GM12878 (cell line): Measurements from ENCODE around the gene NXN. TPM values are rescaled to one million over a fixed set of nuclear protein-coding genes. Genes with fewer than 3 reads are reported as not detected.

Experiments
- ATAC-seq: fragments of 200-7000 bp; cut with Tn5 transposase; 3 replicates; pipeline ENCODE4 v1.9.1; 2020; ENCODE audit warnings: mild to moderate bottlenecking, moderate library complexity
- BruUV-seq: library from RNA; stranded (reverse); fragments of 400-500 nt; replicated peaks from 2 replicates; lab custom pipeline; 2021; lab: Mats Ljungman, UMichigan
- CTCF ChIA-PET: fragments of 300-600 bp; sonication (Branson Sonifier 250); formaldehyde crosslinking; extraction: SDS; loops from one replicate; lab custom pipeline; 2021; ENCODE audit warnings: inconsistent platforms; lab: Yijun Ruan, JAX
- POLR2A ChIA-PET: fragments of 350-600 bp; formaldehyde crosslinking; extraction: SDS; loops from one replicate; lab custom pipeline; 2021; ENCODE audit warnings: inconsistent platforms; lab: Charles Lee
- RAD21 ChIA-PET: fragments of 300-600 bp; sonication (Branson Sonifier 250); formaldehyde crosslinking; loops from one replicate; lab custom pipeline; 2023; ENCODE audit warnings: antibody characterized with exemption; ENCODE audit not compliant: unreplicated experiment; lab: Charles Lee
- SMC1A ChIA-PET: fragments of 300-600 bp; sonication (Branson Sonifier 250); formaldehyde crosslinking; loops from one replicate; lab custom pipeline; 2023; ENCODE audit not compliant: unreplicated experiment, uncharacterized antibody; lab: Charles Lee
- DNase-seq: peaks from one replicate; pipeline ENCODE4 v3.0.0-alpha.2; 2011; ENCODE audit warnings: low read depth, low spot score
- FAIRE-seq: peaks from 3 replicates; lab custom pipeline; 2011; peaks lifted over from hg19 to GRCh38; lab: Jason Lieb, UNC
- H2AFZ ChIP-seq: 2 replicates; pipeline ENCODE4 v1.6.0; 2011; ENCODE audit warnings: low read depth, low read length, control low read depth; ENCODE audit not compliant: control insufficient read depth
- H3K27ac ChIP-seq: 2 replicates; pipeline ENCODE4 v1.5.1; 2011; ENCODE audit warnings: control low read depth; ENCODE audit not compliant: control insufficient read depth, insufficient read depth
- H3K27me3 ChIP-seq, 2 experiments: replicated peaks in 1 of 2; 2 replicates each; pipeline versions ENCODE4 v1.6.0 to v1.6.1; 2011; ENCODE audit warnings: low read length in 1 of 2; ENCODE audit not compliant: control insufficient read depth in 2 of 2, insufficient read depth in 2 of 2
- H3K36me3 ChIP-seq, 2 experiments: 2 replicates each; pipeline ENCODE4 v1.5.1; 2011; ENCODE audit warnings: low read length in 1 of 2; ENCODE audit not compliant: control insufficient read depth in 2 of 2, insufficient read depth in 2 of 2
- H3K4me1 ChIP-seq: 2 replicates; pipeline ENCODE4 v1.6.1; 2011; ENCODE audit warnings: mild to moderate bottlenecking, low read length, moderate library complexity, mixed read lengths; ENCODE audit not compliant: control insufficient read depth, insufficient read depth
- H3K4me2 ChIP-seq: 2 replicates; pipeline ENCODE4 v1.6.0; 2011; ENCODE audit warnings: control low read depth; ENCODE audit not compliant: control insufficient read depth, insufficient read depth
- H3K4me3 ChIP-seq: fragments of 200-600 bp; sonication (generic); 2 replicates; pipeline ENCODE4 v1.5.1; 2016
- H3K79me2 ChIP-seq: 2 replicates; pipeline ENCODE4 v1.6.0; 2011; ENCODE audit warnings: low read length; ENCODE audit not compliant: control insufficient read depth, insufficient read depth
- H3K9ac ChIP-seq: 2 replicates; pipeline ENCODE4 v1.8.0; 2011; ENCODE audit warnings: low read length, control low read depth, mixed read lengths; ENCODE audit not compliant: control insufficient read depth, insufficient read depth
- H3K9me3 ChIP-seq: replicated peaks from 3 replicates; pipeline ENCODE4 v1.5.1; 2011; ENCODE audit warnings: mild to moderate bottlenecking, low read length; ENCODE audit not compliant: control insufficient read depth, insufficient read depth
- H4K20me1 ChIP-seq: 2 replicates; pipeline ENCODE4 v1.6.0; 2011; ENCODE audit not compliant: control insufficient read depth, insufficient read depth
- ATF7 ChIP-seq: fragments of 450-650 bp; IDR thresholded peaks from 2 replicates; pipeline ENCODE4 v1.6.1; 2016; ENCODE audit warnings: low read depth, mild to moderate bottlenecking
- CBFB ChIP-seq: IDR thresholded peaks from 2 replicates; pipeline ENCODE4 v1.6.1; 2016; ENCODE audit warnings: antibody characterized with exemption, low read depth
- CBX5 ChIP-seq: sonication (generic); IDR thresholded peaks from 2 replicates; pipeline ENCODE4 v1.6.1; 2016; ENCODE audit warnings: low read depth, moderate library complexity, mild to moderate bottlenecking, inconsistent platforms
- IKZF2 ChIP-seq, 2 experiments: fragments of 450-650 bp; IDR thresholded peaks; 2 replicates each; pipeline ENCODE4 v1.6.1; 2017; ENCODE audit warnings: mild to moderate bottlenecking in 2 of 2, moderate library complexity in 2 of 2
- MTA2 ChIP-seq: fragments of 450-650 bp; IDR thresholded peaks from 2 replicates; pipeline ENCODE4 v1.6.1; 2016; ENCODE audit warnings: low read depth, mild to moderate bottlenecking, moderate library complexity
- MYB ChIP-seq: fragments of 150-350 bp; IDR thresholded peaks from 2 replicates; pipeline ENCODE4 v1.6.1; 2014; ENCODE audit warnings: mild to moderate bottlenecking, low read depth, low read length, borderline replicate concordance
- NFIC ChIP-seq: IDR thresholded peaks from 2 replicates; pipeline ENCODE4 v1.6.1; 2012; ENCODE audit warnings: low read depth, mild to moderate bottlenecking, inconsistent platforms, low read length, moderate library complexity
- SPI1 ChIP-seq: IDR thresholded peaks from 2 replicates; pipeline ENCODE4 v1.6.1; 2011; ENCODE audit warnings: low read depth, mild to moderate bottlenecking, low read length, moderate library complexity, borderline replicate concordance; ENCODE audit not compliant: insufficient read depth
- YBX1 ChIP-seq: fragments of 450-650 bp; IDR thresholded peaks from 2 replicates; pipeline ENCODE4 v1.6.1; 2016; ENCODE audit warnings: antibody characterized with exemption
- WGBS: methylation state at CpG from one replicate; pipeline ENCODE4 v1.1.6; 2016; ENCODE audit warnings: low lambda C conversion rate; ENCODE audit not compliant: insufficient replicate concordance, insufficient coverage; ENCODE audit errors: missing lambda C conversion rate; 5-methylcytosine and 5-hydroxymethylcytosine counted together
- in situ Hi-C: fragments of 300-500 bp; cut with MboI; formaldehyde crosslinking; loops from 9 replicates; pipeline ENCODE4 v1.14.3; 2018; ENCODE audit warnings: mixed read lengths
- intact Hi-C: fragments of 100-400 bp; cut with micrococcal nuclease; formaldehyde crosslinking; loops from one replicate; pipeline ENCODE4 v1.14.2; 2022; ENCODE audit not compliant: unreplicated experiment
- polyA plus RNA-seq, 11 experiments: library from polyadenylated mRNA; depleted of rRNA in 4 of 11; unstranded in 6 of 11; stranded (reverse) in 5 of 11; fragments of >200 nt; fragmentation: Nextera tagmentation in 4 of 11; fragmentation: Illumina TruSeq in 1 of 11; extraction: Ambion mirVana in 4 of 11; extraction: Trizol in 1 of 11; gene quantifications; 1 replicate in 1 of 11; 2 replicates in 10 of 11; pipeline versions ENCODE4 v1.2.1 to v1.2.3, GENCODE V29; 2011 to 2016; ENCODE audit warnings: inconsistent platforms in 2 of 11, missing spikeins in 2 of 11, low read depth in 1 of 11
- total RNA-seq, 4 experiments: library from RNA; depleted of rRNA in 3 of 4; stranded (reverse); fragments of >200 nt in 3 of 4; fragmentation: Illumina TruSeq in 1 of 4; extraction: Trizol in 1 of 4; gene quantifications; 2 replicates each; pipeline versions ENCODE4 v1.2.1 to v1.2.3, GENCODE V29; 2013 to 2021
- TF ChIP-seq, protein P1 (sequence below): IDR thresholded peaks from 2 replicates; pipeline ENCODE4 v1.6.1; 2011; ENCODE audit warnings: low read depth, low read length, improper control_type of control experiment, borderline replicate concordance
- TF ChIP-seq, protein P2 (sequence below): fragments of 450-650 bp; IDR thresholded peaks from 2 replicates; pipeline ENCODE4 v1.6.1; 2017; ENCODE audit warnings: mild to moderate bottlenecking
- TF ChIP-seq, protein P3 (sequence below): fragments of 450-650 bp; IDR thresholded peaks from 2 replicates; pipeline ENCODE4 v1.6.1; 2017; ENCODE audit warnings: mild to moderate bottlenecking, moderate library complexity
- TF ChIP-seq, protein P4 (sequence below): IDR thresholded peaks from 2 replicates; pipeline ENCODE4 v1.6.1; 2011; ENCODE audit warnings: borderline replicate concordance, low read depth, mild to moderate bottlenecking, moderate library complexity, low read length; ENCODE audit not compliant: insufficient read depth, poor library complexity, severe bottlenecking
- TF ChIP-seq, protein P5 (sequence below): IDR thresholded peaks from 2 replicates; pipeline ENCODE4 v1.6.1; 2011; ENCODE audit warnings: borderline replicate concordance, low read depth, mild to moderate bottlenecking, moderate library complexity, mixed read lengths, low read length; ENCODE audit not compliant: insufficient read depth; ENCODE audit errors: extremely low read length

The NXN gene
- total and polyA plus RNA-seq, 10 of the 15 experiments (the other 5 are each of a cell fraction or from before 2014, with no cell fraction given), result 0.04 to 1.2 (median 0.30) TPM

DNA sequence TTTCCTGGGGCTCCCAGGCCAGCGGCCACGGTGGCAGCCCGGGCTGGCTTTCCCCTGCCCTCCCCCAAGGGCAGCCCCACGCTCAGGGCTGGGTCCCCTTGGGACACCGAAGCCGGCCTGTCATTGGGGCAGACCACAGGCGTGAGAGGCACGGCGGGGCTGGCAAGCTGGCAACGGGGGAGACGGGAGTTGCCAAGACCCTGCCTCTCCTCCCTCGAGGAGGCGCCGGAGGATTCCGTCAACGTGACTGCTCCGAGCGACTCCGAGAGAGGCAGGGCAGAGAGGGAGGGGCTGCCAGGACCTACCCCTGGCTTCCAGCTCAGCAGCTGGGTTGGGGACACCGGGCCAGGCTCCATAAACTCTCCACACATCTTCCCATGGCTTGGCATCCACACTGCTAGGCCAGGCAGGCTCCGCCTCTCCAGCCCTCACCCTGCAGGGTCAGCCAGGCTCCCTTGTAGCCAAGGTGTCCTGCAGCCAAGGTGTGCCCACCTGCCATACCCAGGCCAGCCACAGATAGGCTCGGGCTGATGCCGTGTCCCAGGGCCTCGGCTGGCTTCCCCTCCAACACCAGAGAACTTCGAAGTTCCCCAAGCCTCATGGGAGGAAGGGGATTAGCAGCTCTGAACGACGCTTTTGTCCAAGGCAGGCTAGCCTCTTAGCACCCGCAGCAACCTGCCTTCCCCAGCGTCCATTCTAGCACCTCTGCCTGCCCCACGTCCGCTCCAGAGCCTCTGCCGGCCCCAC, 42.9 kb upstream of the NXN start:
- no peak overlapping the region for H3K4me3 ChIP-seq
- H3K4me2 ChIP-seq, result no peak overlapping the region
- no peaks in the 10 kb centered on the region for H3K79me2 ChIP-seq
- H3K27me3 ChIP-seq, result no peaks in the 10 kb centered on the region
- H3K36me3 ChIP-seq, result peaks cover 0 to 5% of the 10 kb centered on the region in 2 experiments; a peak in 3 of 4 replicates
- WGBS, result 86% methylated on average over 31 of the region's 32 CpGs
- no TSS peak for BruUV-seq
- no peak for ATAC-seq
- H3K27ac ChIP-seq, result no peak overlapping the region
- CTCF ChIA-PET, result no interaction called here
- RAD21 ChIA-PET, result no interaction called here
- DNase-seq, result no peak
- POLR2A ChIA-PET, result no interaction called here
- no peak overlapping the region for H3K9ac ChIP-seq
- SMC1A ChIA-PET, result no interaction called here
- no peaks in the 10 kb centered on the region for H4K20me1 ChIP-seq
- intact Hi-C loops, result no loop called here
- H3K4me1 ChIP-seq, result no peaks in the 10 kb centered on the region
- in situ Hi-C loops, result no loop called here
- no peak for FAIRE-seq
- H2AFZ ChIP-seq, result no peak overlapping the region
- no peaks in the 10 kb centered on the region for H3K9me3 ChIP-seq
- TF ChIP-seq, protein P1, sequence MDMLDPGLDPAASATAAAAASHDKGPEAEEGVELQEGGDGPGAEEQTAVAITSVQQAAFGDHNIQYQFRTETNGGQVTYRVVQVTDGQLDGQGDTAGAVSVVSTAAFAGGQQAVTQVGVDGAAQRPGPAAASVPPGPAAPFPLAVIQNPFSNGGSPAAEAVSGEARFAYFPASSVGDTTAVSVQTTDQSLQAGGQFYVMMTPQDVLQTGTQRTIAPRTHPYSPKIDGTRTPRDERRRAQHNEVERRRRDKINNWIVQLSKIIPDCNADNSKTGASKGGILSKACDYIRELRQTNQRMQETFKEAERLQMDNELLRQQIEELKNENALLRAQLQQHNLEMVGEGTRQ, result no peak
- TF ChIP-seq, protein P2, sequence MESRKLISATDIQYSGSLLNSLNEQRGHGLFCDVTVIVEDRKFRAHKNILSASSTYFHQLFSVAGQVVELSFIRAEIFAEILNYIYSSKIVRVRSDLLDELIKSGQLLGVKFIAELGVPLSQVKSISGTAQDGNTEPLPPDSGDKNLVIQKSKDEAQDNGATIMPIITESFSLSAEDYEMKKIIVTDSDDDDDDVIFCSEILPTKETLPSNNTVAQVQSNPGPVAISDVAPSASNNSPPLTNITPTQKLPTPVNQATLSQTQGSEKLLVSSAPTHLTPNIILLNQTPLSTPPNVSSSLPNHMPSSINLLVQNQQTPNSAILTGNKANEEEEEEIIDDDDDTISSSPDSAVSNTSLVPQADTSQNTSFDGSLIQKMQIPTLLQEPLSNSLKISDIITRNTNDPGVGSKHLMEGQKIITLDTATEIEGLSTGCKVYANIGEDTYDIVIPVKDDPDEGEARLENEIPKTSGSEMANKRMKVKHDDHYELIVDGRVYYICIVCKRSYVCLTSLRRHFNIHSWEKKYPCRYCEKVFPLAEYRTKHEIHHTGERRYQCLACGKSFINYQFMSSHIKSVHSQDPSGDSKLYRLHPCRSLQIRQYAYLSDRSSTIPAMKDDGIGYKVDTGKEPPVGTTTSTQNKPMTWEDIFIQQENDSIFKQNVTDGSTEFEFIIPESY, result no peak
- TF ChIP-seq ATF7 (no peak), NFIC (no peak), MTA2 (no peak), IKZF2 (IDR thresholded peaks at IDR 0.05) (no peak), SPI1 (no peak), MYB (no peak), YBX1 (no peak), CBX5 (no peak), CBFB (no peak)
- TF ChIP-seq, protein P3, sequence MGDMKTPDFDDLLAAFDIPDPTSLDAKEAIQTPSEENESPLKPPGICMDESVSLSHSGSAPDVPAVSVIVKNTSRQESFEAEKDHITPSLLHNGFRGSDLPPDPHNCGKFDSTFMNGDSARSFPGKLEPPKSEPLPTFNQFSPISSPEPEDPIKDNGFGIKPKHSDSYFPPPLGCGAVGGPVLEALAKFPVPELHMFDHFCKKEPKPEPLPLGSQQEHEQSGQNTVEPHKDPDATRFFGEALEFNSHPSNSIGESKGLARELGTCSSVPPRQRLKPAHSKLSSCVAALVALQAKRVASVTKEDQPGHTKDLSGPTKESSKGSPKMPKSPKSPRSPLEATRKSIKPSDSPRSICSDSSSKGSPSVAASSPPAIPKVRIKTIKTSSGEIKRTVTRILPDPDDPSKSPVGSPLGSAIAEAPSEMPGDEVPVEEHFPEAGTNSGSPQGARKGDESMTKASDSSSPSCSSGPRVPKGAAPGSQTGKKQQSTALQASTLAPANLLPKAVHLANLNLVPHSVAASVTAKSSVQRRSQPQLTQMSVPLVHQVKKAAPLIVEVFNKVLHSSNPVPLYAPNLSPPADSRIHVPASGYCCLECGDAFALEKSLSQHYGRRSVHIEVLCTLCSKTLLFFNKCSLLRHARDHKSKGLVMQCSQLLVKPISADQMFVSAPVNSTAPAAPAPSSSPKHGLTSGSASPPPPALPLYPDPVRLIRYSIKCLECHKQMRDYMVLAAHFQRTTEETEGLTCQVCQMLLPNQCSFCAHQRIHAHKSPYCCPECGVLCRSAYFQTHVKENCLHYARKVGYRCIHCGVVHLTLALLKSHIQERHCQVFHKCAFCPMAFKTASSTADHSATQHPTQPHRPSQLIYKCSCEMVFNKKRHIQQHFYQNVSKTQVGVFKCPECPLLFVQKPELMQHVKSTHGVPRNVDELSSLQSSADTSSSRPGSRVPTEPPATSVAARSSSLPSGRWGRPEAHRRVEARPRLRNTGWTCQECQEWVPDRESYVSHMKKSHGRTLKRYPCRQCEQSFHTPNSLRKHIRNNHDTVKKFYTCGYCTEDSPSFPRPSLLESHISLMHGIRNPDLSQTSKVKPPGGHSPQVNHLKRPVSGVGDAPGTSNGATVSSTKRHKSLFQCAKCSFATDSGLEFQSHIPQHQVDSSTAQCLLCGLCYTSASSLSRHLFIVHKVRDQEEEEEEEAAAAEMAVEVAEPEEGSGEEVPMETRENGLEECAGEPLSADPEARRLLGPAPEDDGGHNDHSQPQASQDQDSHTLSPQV, result no peak
- TF ChIP-seq, protein P4, sequence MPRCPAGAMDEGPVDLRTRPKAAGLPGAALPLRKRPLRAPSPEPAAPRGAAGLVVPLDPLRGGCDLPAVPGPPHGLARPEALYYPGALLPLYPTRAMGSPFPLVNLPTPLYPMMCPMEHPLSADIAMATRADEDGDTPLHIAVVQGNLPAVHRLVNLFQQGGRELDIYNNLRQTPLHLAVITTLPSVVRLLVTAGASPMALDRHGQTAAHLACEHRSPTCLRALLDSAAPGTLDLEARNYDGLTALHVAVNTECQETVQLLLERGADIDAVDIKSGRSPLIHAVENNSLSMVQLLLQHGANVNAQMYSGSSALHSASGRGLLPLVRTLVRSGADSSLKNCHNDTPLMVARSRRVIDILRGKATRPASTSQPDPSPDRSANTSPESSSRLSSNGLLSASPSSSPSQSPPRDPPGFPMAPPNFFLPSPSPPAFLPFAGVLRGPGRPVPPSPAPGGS, result no peak
- TF ChIP-seq, protein P5, sequence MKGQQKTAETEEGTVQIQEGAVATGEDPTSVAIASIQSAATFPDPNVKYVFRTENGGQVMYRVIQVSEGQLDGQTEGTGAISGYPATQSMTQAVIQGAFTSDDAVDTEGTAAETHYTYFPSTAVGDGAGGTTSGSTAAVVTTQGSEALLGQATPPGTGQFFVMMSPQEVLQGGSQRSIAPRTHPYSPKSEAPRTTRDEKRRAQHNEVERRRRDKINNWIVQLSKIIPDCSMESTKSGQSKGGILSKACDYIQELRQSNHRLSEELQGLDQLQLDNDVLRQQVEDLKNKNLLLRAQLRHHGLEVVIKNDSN, result no peak
